ENCODE results near the gene NAT8L.
"Not testable (repeated sequence)": the region's sequence is repeated elsewhere in the genome, so short reads cannot be mapped to it uniquely, and the experiment has no call there.

The NAT8L gene, protein sequence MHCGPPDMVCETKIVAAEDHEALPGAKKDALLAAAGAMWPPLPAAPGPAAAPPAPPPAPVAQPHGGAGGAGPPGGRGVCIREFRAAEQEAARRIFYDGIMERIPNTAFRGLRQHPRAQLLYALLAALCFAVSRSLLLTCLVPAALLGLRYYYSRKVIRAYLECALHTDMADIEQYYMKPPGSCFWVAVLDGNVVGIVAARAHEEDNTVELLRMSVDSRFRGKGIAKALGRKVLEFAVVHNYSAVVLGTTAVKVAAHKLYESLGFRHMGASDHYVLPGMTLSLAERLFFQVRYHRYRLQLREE

GRCh38 chr4:2059046-2059725 lies at the start of gene NAT8L:
Gene NAT8L, plus strand, starts transcription at chr4:2059327. Its CDS starts 185 bp downstream, at chr4:2059512.
- peak; percentile 17 for DNase-seq

- peak; percentile 33 for DNase-seq
These were observed 49.4 kb upstream of the NAT8L start for GRCh38 chr4:2009651-2010233.

GRCh38 chr4:2011583-2011982 lies 47.5 kb upstream of the NAT8L start:
- DNase-seq: no peak

DNA sequence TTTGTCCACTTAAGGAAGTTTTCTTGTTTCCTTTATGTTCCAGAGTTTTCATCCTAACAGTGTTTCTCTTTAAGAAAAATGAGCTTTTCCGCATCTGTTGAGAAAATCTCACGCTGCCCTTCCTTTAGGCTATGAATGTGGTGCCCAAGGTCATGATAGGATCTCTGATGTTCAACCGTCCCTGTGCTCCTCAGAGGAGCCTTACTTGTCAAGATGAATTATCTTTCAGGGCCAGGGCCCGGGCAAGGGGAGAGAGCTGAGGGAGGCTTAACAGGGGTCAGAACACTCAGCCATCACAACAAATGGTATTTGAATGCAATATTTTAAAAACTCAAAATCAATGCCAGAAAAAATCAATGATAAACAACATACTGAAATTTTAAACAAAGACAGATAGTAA lies 44.1 kb upstream of the NAT8L start:
- DNase-seq: no peak

GRCh38 chr4:2021358-2022018 lies 37.6 kb upstream of the NAT8L start:
- DNase-seq: not testable (repeated sequence)

- DNase-seq: no peak
These were observed 34.4 kb upstream of the NAT8L start for GRCh38 chr4:2024683-2025082.

DNA sequence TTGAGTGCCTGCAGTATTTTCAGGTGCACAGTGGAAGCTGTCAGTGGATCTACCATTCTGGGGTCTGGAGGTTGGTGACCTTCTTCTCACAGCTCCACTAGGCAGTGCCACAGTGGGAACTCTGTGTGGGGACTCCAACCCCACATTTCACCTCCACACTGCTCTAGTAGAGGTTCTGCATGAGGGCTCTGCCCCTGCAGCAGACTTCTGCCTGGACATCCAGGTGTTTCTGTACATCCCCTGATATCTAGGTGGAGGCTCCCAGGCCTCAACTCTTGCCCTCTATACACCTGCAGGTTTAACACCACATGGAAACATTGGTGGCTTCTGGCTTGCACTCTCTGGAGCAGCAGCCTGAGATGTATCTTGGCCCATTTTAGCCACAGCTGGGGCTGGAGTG lies 33.3 kb upstream of the NAT8L start:
- no peak for DNase-seq

DNA sequence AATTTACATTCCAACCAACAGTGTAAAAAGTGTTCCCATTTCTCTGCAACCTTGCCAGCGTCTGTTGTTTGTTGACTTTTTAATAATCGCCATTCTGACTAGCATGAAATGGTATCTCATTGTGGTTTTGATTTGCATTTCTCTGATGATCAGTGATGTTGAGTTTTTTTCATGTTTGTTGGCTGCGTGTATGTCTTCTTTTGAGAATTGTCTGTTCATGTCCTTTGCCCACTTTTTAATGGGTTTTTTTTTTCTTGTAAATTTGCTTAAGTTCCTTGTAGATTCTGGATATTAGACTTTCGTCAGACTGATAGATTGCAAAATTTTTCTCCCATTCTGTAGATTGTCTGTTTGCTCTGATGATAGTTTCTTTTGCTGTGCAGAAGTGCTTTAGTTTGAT lies 32.0 kb upstream of the NAT8L start:
- DNase-seq: not testable (repeated sequence)

DNA sequence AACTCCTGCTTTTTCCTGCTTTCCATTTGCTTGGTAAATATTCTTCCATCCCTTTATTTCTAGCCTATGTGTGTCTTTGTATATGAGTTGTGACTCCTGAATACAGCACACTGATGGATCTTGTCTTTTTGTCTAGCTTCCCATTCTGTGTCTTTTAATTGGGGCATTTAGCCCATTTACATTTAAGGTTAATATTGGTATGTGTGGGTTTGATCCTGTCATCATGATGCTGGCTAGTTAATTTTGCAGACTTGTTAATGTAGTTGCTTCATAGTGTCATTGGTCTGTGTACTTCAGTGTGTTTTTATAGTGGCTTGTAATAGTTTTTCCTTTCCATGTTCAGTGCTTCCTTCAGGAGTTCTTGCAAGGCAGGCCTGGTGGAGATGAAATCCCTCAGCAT lies 28.0 kb upstream of the NAT8L start:
- not testable (repeated sequence) for DNase-seq

DNA sequence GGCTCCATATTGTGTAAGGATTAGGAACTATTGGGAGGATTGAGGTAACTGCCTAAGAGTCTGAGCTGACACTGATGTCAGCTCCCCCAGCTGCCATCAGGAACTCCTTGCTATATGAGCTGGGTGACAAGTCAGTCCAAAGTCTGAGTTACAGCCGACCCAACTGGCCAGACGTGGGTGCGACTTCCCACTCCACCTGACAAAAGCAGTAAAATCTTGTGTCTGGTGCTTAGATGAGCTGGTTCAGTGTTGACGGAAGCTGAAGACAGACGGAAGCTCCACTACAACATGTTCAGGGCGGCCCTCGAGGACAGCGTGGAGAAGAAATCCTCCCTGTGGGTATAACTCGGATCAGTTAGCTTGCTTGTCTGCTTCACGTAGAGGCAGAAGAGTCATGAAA lies 22.8 kb upstream of the NAT8L start:
- DNase-seq: no peak

- no peak for DNase-seq
These were observed 22.3 kb upstream of the NAT8L start for GRCh38 chr4:2036866-2037265.

- no peak for DNase-seq
These were observed 18.5 kb upstream of the NAT8L start for GRCh38 chr4:2040391-2041238.

DNA sequence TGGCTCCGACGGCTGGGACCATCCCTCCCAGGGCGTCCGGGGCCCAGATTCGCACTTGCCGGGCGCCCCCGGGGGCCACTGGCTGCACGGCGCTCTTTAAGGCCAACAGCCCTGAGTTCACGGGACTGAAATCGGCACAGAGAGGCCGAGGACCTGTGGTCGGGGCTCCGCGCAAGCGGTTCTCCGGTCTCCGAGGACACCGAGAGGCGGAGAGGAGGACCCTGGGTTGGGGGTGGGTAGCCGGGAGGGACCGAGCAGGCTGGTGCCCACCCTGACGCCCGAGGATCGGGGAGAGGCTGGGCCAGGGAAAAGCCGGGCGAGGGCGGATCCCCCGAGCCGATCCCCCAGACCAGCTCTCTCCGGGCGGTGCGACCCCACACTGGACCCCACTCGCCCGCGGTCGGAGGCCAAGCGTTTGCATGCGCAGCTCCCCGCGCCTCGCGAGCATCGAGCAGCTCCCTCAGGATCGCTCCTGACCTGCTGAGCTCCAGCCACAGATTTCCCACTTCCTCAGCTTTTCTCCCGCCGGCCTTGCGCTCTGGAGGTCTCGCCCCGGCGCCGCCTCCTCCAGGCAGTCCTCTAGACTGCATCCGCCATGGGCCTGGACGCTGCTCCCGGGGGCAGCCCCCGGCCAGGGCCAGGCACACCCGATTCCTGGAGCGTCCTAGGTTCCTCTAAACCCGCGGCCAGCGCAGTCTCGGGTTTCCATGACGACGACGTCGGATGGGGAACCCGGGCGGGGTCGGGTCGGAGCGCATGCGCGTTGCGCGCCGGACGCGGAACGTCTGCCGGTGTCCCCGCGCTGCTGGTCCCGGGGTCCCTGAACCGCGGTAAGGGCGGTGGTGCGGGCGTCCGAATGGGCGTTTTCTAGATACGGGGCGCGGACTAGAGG lies 17.6 kb upstream of the NAT8L start:
- DNase-seq: peak; percentile 89

DNA sequence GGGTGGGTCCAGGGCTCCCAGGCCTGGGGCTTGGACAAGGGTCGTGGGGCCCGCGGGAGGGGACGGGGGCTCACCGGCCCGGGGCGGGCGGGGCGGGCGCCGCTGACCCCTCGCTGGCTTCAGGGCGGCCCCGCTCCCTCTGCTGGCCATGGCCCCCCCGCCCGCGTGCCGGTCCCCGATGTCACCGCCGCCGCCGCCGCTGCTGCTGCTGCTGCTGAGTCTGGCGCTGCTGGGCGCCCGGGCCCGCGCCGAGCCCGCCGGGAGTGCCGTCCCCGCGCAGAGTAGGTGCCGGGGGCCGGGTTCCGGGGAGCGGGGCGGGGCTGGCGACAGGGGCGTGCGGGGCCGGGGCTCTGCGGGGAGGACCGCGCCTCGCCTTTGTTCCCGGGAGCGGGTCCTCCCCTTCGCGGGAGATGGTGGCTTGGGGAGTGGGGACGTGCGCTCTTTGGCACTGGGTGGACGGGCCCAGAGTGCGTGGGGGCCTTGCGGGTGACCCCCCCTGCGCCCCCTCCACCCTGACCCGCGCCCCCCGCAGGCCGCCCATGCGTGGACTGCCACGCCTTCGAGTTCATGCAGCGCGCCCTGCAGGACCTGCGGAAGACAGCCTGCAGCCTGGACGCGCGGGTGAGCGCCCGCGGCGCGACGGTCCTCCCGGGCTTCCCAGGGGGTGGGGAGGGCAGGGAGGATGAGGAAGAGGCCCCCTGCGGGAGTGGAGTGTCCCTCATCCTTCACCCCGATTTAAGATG lies 16.8 kb upstream of the NAT8L start:
- peak; percentile 28 for DNase-seq

DNA sequence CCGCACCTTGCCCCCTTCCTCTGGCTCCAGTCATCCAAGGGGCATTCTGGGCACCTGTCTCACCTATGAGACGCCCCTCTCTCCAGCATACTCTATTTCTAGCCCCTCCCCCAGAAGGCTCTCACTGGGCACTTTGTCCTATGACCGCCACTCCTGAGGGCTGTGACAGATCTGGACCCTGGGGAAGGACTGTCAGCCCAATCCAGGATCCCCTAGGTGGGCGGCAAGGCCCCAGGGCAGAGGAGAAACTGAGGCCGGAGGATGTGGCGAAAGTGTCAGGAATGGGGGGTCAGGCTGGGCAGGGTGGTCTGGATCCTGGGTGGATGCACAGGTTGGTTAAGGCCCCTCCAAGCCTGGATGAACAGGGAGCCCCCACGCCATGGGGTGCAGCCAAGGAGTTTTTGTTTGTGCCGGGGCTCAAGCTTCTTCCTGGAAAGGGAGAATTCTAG lies 16.2 kb upstream of the NAT8L start:
- DNase-seq: no peak

- no peak for DNase-seq
These were observed 15.6 kb upstream of the NAT8L start for GRCh38 chr4:2043396-2044118.

DNA sequence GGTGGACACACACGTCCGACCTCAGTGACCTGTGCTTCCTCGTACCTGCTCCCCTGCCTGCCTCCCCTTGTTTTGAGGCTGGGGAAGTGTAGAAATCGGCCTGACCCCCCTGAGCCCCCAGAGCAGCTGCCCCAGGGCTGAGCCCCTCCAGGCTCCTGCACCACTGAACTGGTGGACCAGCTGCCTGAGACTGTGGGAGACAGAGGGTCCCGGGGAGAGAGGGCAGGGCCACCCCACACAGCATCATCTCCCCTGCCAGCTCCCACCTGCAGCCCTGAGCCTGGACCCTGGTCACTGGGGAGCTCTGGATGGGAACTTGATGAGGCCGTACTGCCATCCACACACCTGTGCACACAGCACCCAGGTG lies 15.0 kb upstream of the NAT8L start:
- DNase-seq: no peak

- no peak for DNase-seq
These were observed 14.3 kb upstream of the NAT8L start for GRCh38 chr4:2044542-2045517.

DNA sequence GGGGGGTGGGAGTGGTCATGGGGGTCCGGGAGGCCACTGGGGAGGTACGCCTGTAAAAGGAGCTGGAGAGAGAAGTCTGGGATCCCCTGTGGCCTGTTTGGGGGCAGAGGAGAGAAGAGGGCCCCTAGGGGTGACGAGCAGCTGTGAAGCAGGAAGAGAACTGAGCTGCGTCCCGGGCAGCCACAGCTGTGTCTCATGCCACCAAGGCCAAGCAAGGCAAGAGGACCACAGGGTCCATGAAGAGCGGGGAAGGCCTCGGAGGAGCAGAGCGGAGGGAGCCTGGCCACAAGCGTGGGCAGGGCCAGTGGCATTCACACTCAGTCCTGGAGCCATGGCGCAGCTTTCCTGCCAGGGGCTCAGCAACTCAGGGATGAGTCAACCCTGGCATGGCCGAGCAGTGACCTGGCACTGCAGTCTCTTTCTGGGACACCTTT lies 13.6 kb upstream of the NAT8L start:
- DNase-seq: no peak

Measured in stimulated activated CD4-positive, alpha-beta T cell treated with anti-CD3 and anti-CD28 coated beads, Interleukin-12 subunit alpha, Interleukin-12 subunit beta, amount 100 ng/mL, for 4 hours (primary cell).